Islet precursor cell (in vitro differentiated cells): Measurements from ENCODE around the gene RNF8.
"Not testable (repeated sequence)": the region's sequence is repeated elsewhere in the genome, so short reads cannot be mapped to it uniquely, and the experiment has no call there.

Experiments
- DNase-seq: peaks from one replicate; pipeline ENCODE4 v3.0.0-alpha.2; 2018

The RNF8 gene

DNA sequence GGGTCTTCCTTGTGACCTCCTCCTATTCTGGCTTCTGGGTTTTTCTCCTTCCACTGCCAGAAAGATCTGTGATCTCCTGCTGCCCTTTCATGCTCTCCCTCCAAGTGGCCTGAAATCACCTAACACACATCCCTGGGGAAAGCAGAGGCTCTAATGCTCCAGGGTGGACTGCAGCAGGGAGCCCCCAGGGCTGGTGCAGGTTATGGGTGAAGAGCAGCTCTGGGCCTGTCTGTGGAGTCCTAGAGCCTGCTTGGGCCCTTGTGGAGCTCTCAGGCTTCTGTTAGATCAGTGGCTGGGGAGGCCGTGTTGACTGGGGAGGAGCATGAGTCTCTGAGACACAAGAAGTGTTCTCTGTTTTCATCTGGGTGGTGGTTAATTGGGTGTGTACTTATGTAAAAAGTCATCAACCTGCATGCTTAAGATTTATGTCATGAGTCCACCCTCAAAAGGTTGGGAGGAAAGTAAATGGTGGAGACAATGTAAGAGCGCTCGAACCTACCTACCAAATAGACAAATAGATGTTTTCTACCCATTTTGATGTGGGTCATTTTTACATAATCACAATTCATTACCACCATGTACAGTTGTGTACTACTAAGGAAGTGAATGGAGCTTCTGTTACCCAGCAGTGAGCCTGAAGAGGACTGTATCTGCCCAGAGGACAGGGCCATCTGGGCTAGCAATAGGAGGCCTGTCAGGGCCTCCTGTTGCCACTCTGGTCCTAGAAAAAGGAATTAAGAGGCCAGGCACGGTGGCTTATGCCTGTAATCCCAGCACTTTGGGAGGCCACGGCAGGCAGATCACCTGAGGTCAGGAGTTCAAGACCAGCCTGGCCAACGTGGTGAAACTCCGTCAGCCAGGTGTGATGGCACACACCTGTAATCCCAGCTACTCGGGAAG is 32.0 kb upstream of the RNF8 start:
- DNase-seq = no peak

- DNase-seq = peak; percentile 27
These were observed 30.2 kb upstream of the RNF8 start for GRCh38 chr6:37323580-37323979.

DNA sequence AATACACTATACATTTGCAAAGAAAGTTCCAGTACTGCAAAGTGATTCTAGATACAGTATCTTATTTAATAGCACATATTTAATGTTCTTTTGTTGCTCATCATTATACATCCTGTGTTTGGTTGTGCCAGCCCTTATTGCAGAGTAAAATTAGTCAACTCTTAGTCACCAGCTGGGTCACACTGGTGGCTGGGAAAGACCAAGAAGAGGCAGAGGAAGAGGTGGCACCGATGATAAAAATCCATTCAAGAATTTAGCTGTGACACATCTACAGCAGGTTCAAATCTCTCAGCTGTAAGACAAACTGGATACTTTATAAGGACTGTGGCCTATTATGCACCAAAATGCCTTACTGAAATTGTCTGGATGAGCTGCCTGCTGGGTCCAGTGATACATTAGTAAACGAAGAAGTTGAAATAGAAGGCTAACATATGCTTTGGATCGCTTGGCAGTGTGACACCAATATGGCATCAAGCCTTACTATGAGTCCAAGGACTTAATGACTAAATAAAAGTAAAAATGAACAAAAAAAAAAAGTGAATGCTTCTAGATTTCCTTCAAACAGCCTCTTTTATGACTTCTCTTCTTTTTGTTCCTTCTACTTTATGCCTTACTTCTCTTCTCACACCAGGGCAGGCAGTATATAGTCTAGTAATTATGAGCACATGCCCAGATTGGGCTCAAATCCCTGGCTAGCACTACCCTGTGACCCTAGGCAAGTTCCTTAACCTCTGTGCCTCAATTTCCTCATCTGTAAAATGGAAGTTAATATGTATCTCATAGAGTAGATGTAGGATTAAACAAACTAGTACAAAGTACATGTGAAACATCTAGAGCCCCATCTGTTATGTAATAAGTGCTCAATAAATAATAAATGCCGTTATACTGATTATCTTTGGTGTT is 29.4 kb upstream of the RNF8 start:
- DNase-seq = peak; percentile 13

DNA sequence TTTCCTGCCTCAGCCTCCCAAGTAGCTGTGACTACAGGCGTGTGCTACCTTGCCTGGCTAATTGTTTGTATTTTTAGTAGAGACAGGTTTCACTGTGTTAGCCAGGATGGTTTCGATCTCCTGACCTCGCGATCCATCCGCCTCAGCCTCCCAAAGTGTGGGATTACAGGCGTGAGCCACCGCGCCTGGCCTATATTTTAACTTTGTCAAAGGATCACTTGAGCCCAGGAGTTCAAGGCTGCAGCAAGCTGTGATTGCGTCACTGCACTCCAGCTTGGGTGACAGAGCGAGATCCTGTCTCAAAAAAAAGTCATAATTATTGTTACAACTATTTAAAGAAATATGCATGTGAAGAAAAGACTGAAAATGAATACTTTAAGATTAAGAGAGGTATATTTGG is 23.4 kb upstream of the RNF8 start:
- not testable (repeated sequence) for DNase-seq

DNA sequence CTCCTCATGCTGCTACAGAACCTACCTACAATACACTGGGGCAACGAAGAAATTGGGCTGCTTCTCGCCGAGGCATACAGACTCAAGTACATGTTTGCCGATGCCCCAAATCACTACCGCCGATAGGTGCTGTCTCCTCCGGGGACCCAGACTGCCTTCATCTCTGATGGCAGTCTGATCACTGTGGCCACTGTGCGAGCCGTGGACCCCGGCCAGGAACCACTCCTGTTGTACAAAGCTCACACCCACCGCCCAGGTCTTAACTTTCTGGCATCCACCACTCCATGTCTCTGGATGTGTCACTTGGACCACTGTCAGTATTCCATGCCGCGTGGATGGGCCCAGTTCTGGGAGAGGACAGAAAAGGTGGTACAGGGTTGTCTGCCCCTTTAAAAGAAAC is 22.7 kb upstream of the RNF8 start:
- DNase-seq = no peak

GRCh38 chr6:37332894-37333293 is 20.9 kb upstream of the RNF8 start:
- no peak for DNase-seq

- no peak for DNase-seq
These were observed 19.7 kb upstream of the RNF8 start for GRCh38 chr6:37334047-37334446.

GRCh38 chr6:37338317-37338716 is 15.5 kb upstream of the RNF8 start:
- not testable (repeated sequence) for DNase-seq

GRCh38 chr6:37338745-37339255 is 15.0 kb upstream of the RNF8 start:
- DNase-seq = no peak

- no peak for DNase-seq
These were observed 13.8 kb upstream of the RNF8 start for GRCh38 chr6:37339741-37340638.

GRCh38 chr6:37340639-37340943 is 13.2 kb upstream of the RNF8 start:
- no peak for DNase-seq

- no peak for DNase-seq
These were observed 10.5 kb upstream of the RNF8 start for GRCh38 chr6:37343248-37343647.

DNA sequence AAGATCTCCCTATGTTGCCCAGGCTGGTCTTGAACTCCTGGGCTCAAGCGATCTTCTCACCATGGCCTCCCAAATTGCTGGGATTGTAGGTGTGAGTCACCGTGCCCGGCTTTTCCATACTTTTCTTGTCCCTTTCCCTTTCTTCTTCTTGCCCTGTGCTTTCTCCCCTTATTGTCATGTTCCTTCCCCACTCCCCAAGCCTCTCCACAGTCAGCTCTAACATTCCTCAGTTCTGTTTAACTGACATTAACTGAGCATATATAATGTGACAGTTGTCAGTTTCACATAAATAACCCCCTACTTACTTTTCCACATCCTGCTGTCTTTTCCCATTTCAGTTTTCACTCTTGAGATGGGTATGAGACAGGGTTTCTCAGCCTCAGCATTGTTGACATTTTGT is 9.5 kb upstream of the RNF8 start:
- no peak for DNase-seq

DNA sequence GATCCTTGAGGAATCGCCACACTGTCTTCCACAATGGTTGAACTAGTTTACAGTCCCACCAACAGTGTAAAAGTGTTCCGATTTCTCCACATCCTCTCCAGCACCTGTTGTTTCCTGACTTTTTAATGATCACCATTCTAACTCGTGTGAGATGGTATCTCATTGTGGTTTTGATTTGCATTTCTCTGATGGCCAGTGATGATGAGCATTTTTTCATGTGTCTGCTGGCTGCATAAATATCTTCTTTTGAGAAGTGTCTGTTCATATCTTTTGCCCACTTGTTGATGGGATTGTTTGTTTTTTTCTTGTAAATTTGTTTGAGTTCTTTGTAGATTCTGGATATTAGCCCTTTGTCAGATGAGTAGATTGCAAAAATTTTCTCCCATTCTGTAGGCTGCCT is 8.0 kb upstream of the RNF8 start:
- DNase-seq = not testable (repeated sequence)

GRCh38 chr6:37347177-37347576 is 6.6 kb upstream of the RNF8 start:
- no peak for DNase-seq

- no peak for DNase-seq
These were observed 6.1 kb upstream of the RNF8 start for GRCh38 chr6:37347670-37348111.

DNA sequence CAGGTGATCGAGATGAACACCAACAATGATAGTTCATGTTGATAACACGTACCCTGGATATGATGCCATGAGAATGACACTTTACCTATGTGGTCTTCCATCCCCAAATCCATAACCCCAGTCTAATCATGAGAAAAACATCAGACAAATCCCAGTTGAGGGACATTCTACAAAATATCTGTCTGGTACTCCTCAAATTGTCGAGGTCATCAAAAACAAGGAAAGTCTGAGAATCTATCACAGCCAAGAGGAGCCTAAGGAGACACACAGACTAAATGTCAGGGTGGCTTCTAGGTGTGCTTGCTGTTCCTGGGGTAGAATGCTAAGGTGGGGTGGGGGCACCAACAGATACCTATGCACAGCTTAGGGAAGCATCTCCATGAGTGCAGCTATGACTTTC is 2.8 kb upstream of the RNF8 start:
- DNase-seq = no peak

- no peak for DNase-seq
These were observed 1.4 kb upstream of the RNF8 start for GRCh38 chr6:37352384-37352783.

GRCh38 chr6:37354526-37355384 is 972 bp downstream of the RNF8 start:
- DNase-seq = no peak

DNA sequence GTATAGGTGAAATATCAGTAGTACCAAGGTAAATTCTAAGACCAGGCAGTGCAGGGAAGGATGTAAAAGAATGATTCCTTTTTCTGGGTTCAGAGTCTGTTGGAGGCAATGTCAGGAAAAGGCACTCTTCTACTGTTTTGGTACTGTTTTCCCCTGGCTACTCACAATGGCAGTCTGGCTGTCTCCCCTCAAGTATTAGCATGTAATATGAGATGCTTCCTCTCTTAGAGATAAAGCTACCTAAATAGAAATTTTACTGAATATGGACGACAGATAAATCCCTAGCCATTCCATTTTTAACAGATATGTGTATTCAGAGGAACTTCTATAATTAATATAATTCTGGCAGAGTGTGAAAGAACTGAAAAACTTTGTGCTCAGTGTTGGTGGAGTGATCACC is 3.5 kb downstream of the RNF8 start:
- no peak for DNase-seq

- DNase-seq = no peak
These were observed 4.1 kb downstream of the RNF8 start for GRCh38 chr6:37357860-37358259.

- no peak for DNase-seq
These were observed 5.3 kb downstream of the RNF8 start for GRCh38 chr6:37359039-37359438.
